Measurements from ENCODE around the gene SERPINI1.

The SERPINI1 gene

DNA sequence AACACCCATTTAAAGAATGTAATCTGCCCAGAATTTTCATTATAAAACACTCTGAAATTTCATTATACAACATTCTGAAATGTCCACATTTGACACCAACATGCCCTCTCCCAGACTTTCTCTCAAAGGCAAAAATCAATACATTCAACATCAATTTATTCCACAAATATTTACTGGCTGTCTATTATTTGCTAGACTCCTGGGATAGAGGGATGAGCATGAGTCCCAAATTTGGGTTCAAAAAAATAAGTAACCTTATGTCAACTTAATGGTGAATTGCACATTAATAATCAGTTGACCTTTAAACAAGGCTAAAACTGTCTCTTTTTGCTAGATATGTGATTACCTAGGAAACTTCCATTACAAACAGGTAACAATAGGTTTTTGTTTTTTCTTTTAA is 109.0 kb downstream of the SERPINI1 start:
- DNase-seq (ENCODE audit: low read depth in 1 of 2, low spot score in 1 of 2), result no peak

DNA sequence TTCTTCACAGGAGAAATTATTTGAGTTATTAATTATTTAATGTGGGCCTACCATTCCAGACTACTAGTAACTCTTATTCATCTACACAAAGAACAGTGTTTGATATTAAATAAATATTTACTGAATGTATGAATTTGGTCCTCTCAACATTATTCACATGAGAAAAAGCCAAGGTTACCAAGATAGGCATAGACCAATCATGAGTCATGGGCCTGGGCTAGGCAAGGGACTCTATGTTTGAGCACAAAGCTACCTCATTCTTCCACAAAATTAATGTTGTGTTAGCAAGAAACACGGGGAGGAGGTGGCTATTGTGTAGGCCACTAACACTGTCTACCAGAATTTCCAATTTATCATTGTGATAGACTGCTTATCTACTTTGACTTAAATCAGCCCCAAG is 115.7 kb downstream of the SERPINI1 start:
- no peak for DNase-seq (ENCODE audit: low read depth in 1 of 2, low spot score in 1 of 2)

DNA sequence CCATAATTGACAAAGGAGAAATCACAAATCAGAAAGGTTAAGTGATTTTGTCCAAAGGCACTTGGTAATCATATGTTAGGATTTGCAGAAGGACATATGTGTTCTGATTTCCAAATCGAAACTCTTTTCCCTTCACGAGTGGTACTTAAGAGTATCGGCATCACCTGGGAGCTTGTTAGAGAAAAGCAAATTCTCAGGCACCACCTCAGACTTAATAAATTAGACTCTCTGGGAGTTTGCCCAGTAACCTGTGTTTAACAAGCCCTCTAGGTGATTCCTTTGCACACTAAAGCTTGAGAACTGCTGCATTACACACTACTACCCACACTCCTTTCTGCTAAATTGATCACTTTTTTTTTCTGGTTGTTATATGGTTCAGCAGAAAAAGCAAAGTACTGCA is 116.2 kb downstream of the SERPINI1 start:
- no peak for DNase-seq (ENCODE audit: low read depth in 1 of 2, low spot score in 1 of 2)

DNA sequence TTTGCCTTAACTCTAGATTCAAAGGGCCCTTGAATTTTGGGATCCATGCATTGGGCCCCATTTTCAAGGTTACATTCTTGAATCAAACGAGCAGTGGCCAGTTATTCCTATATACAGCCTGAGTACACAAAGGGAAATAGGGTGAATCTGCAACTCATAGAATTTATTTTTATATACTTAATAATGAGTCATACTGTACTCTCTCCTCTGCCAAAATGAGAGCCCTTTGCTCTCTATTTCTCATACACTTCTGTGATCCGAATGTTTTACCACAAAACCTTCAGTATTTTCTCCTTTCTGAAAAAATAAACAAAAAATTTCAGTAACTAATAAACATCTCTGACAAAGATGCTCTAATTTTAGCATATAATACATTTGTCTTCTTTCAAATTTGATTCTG is 116.7 kb downstream of the SERPINI1 start:
- no peak for DNase-seq (ENCODE audit: low read depth in 1 of 2, low spot score in 1 of 2)

DNA sequence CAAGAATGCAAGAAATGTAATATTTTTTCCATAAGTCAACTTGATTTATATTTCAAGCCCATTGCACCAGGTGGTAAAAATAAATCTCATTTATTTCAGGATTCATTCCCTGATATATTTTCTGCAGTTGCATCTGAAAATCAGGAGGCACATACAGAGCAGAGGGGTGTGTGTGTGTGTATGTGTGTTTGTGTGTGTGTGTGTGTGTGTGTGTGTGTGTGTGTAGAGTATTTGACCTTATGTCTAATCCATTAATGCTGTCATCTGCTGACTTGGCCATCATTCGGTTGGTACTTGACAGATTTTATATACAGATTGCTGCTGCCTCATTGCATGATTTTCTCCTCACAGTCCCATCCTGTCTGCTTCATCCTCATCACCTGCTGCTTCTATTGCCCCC is 118.5 kb downstream of the SERPINI1 start:
- DNase-seq (ENCODE audit: low read depth in 1 of 2, low spot score in 1 of 2), result no peak

DNA sequence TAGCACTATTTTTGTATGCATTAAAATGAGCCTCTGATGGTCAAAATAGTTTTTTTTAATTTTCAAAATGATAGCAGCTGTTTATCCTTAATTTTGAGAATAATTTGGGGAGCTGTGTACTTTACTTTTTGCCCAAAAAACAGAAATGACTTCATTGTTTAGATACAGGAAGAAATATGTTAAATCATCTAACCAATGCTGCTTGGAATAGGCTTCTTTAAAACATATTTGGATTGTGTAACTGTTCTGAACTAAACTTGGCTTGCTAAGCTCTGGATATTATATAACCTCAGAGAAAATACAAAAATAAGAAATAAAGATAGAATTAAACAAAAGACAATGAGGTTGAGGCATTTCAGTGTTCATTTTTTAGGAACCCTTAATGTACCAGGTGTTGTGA is 119.3 kb downstream of the SERPINI1 start:
- no peak for DNase-seq (ENCODE audit: low read depth in 1 of 2, low spot score in 1 of 2)

DNA sequence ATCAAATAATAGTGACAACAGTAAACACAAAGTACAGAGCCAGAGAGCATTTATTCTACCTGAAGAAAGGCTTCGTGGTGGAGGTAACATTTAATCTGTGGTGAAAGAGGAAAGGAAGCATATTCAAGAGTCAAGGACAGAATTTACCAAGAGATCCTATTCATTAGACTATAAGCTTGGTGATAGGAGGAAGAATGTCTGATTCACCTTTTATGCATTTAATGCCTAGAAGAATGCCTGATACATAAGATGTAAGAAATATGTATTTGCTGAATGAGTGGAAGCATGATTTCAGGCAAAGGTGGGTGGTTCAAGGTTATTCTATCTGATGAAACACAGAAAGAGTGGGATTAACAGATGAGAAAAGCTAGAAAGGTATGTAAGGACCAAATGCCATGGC is 119.8 kb downstream of the SERPINI1 start:
- no peak for DNase-seq (ENCODE audit: low read depth in 1 of 2, low spot score in 1 of 2)

DNA sequence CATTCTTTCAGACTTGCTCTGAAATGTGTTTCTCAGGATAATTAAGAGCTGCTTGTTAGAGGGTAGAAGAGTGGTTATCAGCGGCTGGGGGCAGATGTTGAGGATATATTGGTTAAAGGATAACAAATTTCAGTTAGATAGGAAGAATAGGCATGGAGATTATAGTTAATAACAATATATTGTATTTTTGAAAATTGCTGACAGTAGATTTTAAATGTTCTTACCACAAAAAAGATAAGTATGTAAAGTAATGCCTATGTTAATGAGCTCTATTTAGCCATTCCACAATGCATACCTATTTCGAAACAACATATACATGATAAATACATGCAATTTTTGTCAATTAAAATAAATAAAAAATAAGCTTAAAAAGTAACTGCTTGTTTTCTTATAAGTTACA is 123.3 kb downstream of the SERPINI1 start:
- DNase-seq (ENCODE audit: low read depth in 1 of 2, low spot score in 1 of 2), result no peak

DNA sequence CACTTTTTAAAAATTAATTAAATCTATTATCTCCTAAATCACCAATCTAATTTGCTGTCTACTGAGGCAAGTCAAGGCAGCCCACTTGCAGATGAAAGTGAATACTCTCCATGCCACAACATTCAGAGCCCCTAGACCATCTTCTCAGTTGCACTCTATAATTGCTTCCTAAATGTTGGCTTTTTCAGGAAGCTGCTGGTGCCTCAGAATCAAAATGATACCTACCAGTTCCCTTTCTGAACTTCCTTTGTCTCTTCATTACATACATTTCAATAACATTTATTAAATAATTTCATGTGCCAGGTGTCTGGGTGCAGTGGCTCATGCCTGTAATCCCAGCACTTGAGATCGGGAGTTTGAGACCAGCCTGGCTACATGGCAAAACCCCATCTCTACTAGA is 124.1 kb downstream of the SERPINI1 start:
- no peak for DNase-seq (ENCODE audit: low read depth in 1 of 2, low spot score in 1 of 2)

DNA sequence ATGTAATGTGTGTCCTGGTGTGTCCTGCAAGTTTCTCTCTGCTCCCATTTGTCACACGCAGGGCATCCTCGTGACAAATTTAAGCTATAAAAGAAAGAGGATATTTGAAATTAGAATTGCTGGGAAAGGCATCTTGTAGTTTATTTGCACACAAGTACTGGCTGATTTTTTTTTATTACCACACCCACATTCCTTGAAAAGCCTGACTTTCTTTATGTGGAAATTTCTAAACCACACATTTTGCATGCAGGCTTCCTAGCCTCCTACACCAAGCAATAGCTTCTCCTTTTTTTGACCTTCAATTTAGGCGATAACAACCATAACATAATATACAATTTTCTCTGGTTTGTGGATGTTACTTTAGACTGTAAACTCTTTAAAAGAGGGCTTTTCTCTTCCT is 126.1 kb downstream of the SERPINI1 start:
- no peak for DNase-seq (ENCODE audit: low read depth in 1 of 2, low spot score in 1 of 2)

DNA sequence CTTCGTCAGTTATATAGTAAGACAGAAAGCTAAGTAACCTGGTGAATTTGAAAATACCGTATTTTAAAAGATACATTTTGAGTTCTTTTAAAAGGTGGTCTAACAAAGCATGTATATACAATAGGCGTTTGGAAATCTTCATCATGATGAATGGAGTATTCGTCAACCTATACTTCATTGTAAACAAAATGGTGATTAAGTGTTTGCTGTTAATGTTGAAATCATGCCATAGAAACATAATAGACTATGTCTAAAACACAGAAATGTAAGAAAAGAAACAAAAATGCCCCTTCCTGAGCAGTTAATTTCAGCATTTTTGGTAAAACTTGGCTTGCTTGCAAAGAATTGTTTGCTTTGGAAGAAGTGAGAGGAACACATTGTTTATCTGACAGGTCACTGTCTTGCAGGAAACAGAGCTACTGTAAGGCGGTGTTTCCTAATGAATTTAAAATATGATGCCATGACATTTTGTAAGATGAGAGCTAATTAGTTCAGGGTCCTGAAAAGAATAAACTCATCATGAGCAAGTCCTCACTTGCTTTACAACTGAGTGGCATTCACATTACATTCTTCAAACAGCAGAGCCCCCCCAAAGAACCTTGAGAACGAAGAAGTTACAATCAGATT is 126.7 kb downstream of the SERPINI1 start:
- no peak for DNase-seq (ENCODE audit: low read depth in 1 of 2, low spot score in 1 of 2)

DNA sequence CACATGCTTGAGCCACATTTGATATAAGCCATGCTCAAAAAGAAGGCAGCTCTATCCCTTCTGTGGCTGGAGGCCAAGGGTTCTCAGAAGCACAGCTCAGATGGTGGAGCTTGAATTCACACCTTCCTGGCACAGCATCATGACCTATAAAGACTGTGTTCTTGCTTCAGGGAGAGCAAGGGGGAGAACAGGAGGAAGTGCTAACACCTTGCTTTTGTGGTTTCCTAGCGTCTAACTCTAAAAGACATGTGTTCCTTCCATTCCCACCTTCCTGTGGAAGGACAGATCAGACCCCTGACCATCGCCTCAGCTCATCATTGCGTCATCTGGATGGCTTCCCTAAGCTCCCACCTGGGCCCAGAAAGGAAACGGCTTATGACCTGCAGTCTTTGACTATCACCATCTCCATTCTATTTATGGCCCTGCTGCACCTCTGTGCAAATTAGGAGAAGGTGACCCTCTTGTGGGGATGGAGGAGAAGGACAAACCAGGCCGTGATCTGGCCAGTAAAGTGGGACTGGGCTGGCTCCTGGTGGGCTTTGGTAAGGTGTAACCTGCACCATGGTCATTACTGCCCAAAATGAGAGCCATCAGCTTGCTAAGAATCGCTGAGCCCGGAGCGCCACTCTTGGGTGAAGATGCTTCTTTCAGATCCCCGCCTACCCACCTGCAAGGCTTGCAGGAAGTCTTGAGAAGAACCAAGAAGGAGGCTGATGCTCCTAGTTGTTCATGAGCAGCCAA is 128.5 kb downstream of the SERPINI1 start:
- no peak for DNase-seq (ENCODE audit: low read depth in 1 of 2, low spot score in 1 of 2)

DNA sequence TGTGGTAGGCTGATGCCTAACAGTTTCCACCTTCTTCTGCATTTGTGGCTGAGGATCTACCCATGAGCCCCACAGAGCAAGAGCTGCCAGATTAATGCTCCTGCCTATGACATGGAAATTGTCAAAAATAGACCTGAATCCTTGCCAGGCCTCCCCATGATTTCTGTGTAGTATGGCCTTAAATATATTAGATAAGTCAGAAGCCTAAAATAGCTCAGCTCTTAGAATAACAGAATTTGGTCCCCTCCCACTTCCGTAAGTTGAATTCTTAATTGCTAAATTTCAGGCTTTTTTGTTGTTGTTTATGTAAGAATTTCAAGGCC is 129.0 kb downstream of the SERPINI1 start:
- no peak for DNase-seq (ENCODE audit: low read depth in 1 of 2, low spot score in 1 of 2)

DNA sequence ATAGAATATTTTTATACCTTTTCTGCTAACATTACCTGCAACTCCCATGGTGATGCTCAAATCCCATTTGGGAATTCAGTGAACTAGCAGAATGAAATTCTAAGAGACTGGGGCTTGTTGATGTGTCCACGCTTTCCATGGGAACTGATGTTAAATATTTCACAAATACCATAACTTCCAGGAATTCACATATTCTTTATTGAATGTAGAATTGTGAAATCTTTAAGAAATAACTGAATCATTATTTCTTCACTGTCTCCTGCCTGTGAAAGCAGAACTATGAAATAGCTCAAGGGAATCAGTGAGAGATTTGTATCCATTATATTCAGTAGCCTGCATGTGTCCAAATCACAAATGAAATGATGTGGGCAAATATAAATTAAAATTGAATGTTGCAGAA is 130.8 kb downstream of the SERPINI1 start:
- DNase-seq (ENCODE audit: low read depth in 1 of 2, low spot score in 1 of 2), result no peak

DNA sequence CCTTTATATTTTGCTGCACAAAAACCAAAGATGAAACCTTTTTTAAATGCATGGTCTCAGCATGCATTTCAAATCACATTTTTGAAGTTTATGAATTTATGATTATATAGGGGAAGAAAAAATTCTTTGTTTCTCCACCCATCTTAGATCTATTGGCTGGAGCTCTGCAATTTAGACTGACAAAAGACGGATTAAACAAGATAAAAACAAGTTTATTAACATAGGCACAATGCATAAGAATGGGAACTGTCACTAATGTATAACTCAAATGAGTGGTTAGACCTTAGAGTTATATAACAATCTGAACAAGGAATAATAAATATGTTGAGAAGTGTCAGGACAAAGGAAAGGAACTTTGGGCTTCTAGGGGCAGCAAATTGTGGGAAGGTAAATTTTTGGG is 132.5 kb downstream of the SERPINI1 start:
- DNase-seq (ENCODE audit: low read depth in 1 of 2, low spot score in 1 of 2), result no peak

DNA sequence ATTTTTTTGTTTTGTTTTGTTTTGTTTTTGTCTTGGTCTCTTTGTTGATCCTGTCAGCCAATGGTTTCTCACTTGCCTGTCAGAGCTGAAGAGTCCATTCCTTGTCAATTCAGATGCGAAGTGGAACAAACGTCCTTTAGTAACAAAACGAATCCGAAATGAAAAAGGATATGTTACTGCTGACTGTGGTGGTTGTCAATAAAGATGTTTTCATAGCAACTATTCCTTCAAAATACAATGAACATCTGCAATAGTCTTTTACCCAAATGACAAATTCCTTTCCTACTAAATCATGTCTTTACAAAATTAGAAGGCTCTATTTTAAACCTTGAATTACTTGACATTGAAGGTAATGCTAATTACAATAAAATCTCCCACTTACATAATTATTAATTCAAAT is 134.7 kb downstream of the SERPINI1 start:
- no peak for DNase-seq (ENCODE audit: low read depth in 1 of 2, low spot score in 1 of 2)

DNA sequence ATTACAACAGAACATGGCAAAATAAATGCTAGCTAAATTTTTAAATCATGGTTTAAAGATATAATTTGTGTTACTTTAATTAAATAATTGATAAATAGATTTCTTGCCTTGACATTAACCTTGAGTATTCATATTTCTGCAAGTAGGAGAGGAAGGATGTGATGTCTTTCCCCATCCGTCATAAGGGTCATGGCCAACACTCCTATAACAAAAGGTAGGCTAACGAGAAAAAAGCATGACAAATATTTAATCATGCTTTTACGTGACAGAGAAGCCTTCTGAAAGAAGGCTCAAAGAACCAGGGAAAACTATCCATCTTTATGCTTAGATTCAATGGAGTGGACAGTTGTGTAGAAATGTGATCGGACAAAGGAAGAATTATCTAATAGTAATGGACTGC is 135.2 kb downstream of the SERPINI1 start:
- DNase-seq (ENCODE audit: low read depth in 1 of 2, low spot score in 1 of 2), result no peak

DNA sequence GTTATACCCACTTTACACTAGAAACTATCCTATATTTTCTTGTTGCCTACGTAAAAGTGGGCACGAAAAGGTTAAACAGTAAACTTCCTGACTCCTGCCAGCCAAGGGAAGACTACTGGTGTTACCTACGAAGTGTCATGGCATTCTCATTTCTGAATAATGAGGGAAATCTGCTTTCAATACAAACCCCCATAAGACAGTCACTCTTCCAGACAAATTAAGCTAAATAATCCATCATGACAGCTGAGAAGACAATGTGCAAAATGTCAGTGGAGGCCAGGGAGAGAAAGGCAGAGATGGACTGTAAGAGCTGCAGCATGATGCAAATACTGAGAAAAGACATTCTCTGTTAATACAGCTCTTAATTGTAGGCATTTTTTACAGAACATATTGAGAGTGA is 136.5 kb downstream of the SERPINI1 start:
- no peak for DNase-seq (ENCODE audit: low read depth in 1 of 2, low spot score in 1 of 2)

DNA sequence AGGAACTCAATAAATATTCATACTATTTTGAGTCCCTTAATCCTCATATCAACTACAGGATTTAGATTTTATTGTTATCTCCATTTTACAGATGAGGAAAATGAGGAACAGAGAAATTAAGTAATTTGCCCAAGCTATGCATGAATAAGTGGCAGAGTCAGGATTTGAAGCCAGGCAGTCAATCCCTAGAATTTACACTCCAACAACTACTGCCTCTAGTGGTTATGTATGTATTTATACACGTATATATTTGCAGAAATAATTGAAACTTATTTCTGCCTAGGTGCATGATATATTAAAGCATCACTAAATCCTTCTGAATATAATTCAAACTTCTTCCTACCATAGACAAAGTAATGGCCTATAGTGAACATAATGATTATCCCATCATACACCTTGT is 137.4 kb downstream of the SERPINI1 start:
- DNase-seq (ENCODE audit: low read depth in 1 of 2, low spot score in 1 of 2), result no peak

DNA sequence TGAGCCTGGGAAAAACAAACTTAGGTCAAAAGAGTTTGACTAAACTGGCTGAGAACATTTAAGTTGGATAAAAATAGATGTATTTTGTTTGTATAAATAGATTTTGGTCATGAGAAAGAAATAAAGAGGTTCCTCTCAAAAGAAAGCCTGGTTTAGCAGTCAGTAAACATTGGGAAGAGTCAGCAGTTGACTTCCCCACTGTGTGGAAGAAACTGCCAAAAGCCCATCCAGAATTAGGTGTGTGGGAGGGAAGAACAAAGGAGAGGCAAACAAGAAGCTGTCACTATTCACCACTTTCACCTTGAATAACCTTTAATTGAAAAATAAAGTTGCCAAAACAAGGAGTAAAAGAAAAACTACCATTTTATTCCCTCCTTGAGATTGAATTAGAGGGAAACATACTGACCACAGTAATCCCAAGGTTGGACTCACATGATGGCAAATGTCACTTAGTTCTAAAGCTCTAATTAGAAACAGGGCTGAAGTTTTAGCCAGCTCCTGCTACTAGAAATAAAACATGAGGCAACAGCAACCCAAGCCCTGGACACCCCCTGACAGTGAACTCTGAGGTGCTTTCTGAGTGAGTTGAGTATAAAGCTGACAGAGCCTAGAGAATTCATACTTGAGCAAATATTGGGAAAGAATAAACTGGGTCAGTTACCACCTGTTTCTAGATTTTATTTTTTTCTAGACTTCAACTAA is 139.3 kb downstream of the SERPINI1 start:
- no peak for DNase-seq (ENCODE audit: low read depth in 1 of 2, low spot score in 1 of 2)

Measured in activated CD4-positive, alpha-beta T cell treated with anti-CD3 and anti-CD28 coated beads, Interleukin-2, amount 50 U/mL, for 24 hours (primary cell).